IMR-90 (cell line): ENCODE data around the gene CCT7. TPM values are rescaled to one million over a fixed set of nuclear protein-coding genes. Genes with fewer than 3 reads are reported as not detected.
A peak's percentile ranks its signal among the peaks of the same experiment; 100 is the strongest.

Experiments
- ATAC-seq: fragments of 200-7000 bp; cut with Tn5 transposase; 2 replicates; pipeline ENCODE4 v1.9.1; 2020; ENCODE audit warnings: low read depth, mild to moderate bottlenecking, moderate library complexity
- BruUV-seq: library from RNA; stranded (reverse); fragments of 400-500 nt; replicated peaks from 2 replicates; lab custom pipeline; 2021; lab: Mats Ljungman, UMichigan
- CTCF ChIA-PET: fragments of 300-600 bp; formaldehyde crosslinking; extraction: SDS; loops from one replicate; lab custom pipeline; 2021; ENCODE audit warnings: antibody characterized with exemption; lab: Yijun Ruan, JAX
- POLR2A ChIA-PET: fragments of 300-600 bp; sonication (Branson Sonifier 250); formaldehyde crosslinking; loops from one replicate; lab custom pipeline; 2022; ENCODE audit warnings: antibody characterized with exemption; ENCODE audit not compliant: unreplicated experiment; lab: Charles Lee
- DNase-seq: peaks from one replicate; pipeline ENCODE4 v3.0.0; 2013
- H2AFZ ChIP-seq: replicated peaks from 2 replicates; pipeline ENCODE3; 2013; ENCODE audit warnings: low read length, mild to moderate bottlenecking; ENCODE audit not compliant: poor library complexity
- H2AK5ac ChIP-seq: 2 replicates; pipeline ENCODE4 v1.6.1; 2013; ENCODE audit warnings: low read depth, low read length, inconsistent platforms
- H2AK9ac ChIP-seq: replicated peaks from 2 replicates; pipeline ENCODE3; 2013; ENCODE audit warnings: mild to moderate bottlenecking, low read depth, low read length, moderate library complexity; ENCODE audit not compliant: poor library complexity
- H2BK120ac ChIP-seq: 2 replicates; pipeline ENCODE4 v1.6.1; 2013; ENCODE audit warnings: low read depth, low read length, inconsistent platforms
- H2BK15ac ChIP-seq: 3 replicates; pipeline ENCODE4 v1.6.1; 2013; ENCODE audit warnings: low read depth, low read length, inconsistent platforms
- H2BK20ac ChIP-seq: 2 replicates; pipeline ENCODE4 v1.6.1; 2013; ENCODE audit warnings: low read depth, mild to moderate bottlenecking, inconsistent platforms, low read length, moderate library complexity
- H2BK5ac ChIP-seq: 2 replicates; pipeline ENCODE4 v1.6.1; 2013; ENCODE audit warnings: mild to moderate bottlenecking, low read depth, low read length, inconsistent platforms; ENCODE audit not compliant: poor library complexity, severe bottlenecking
- H3K14ac ChIP-seq: replicated peaks from 2 replicates; pipeline ENCODE4 v1.6.1; 2013; ENCODE audit warnings: low read depth, low read length, inconsistent platforms
- H3K18ac ChIP-seq: 2 replicates; pipeline ENCODE4 v1.6.1; 2013; ENCODE audit warnings: low read depth, low read length, control low read depth
- H3K23ac ChIP-seq: 2 replicates; pipeline ENCODE4 v1.6.1; 2013; ENCODE audit warnings: low read depth, low read length, inconsistent platforms
- H3K27ac ChIP-seq: 2 replicates; pipeline ENCODE4 v1.5.1; 2013; ENCODE audit warnings: mild to moderate bottlenecking, control low read depth, low read length; ENCODE audit not compliant: insufficient read depth
- H3K27me3 ChIP-seq: 2 replicates; pipeline ENCODE4 v1.6.1; 2013; ENCODE audit warnings: low read length; ENCODE audit not compliant: control insufficient read depth, insufficient read depth
- H3K36me3 ChIP-seq: 2 replicates; pipeline ENCODE4 v1.6.1; 2013; ENCODE audit warnings: low read length, mixed read lengths; ENCODE audit not compliant: control insufficient read depth, insufficient read depth
- H3K4ac ChIP-seq: 2 replicates; pipeline ENCODE4 v1.6.1; 2013; ENCODE audit warnings: low read depth, low read length, inconsistent platforms
- H3K4me1 ChIP-seq: 2 replicates; pipeline ENCODE4 v1.6.1; 2013; ENCODE audit warnings: low read length, mixed read lengths; ENCODE audit not compliant: control insufficient read depth, insufficient read depth
- H3K4me2 ChIP-seq: 2 replicates; pipeline ENCODE4 v1.6.1; 2013; ENCODE audit warnings: low read depth, mild to moderate bottlenecking, control low read depth, low read length, moderate library complexity
- H3K4me3 ChIP-seq: 2 replicates; pipeline ENCODE4 v1.5.1; 2013; ENCODE audit warnings: low read depth, mild to moderate bottlenecking, control low read depth, low read length, moderate library complexity; ENCODE audit not compliant: insufficient read depth
- H3K56ac ChIP-seq: 2 replicates; pipeline ENCODE4 v1.6.1; 2013; ENCODE audit warnings: low read length, inconsistent platforms; ENCODE audit not compliant: insufficient read depth; ENCODE audit errors: extremely low read depth
- H3K79me1 ChIP-seq, 2 experiments: 2 replicates each; pipeline ENCODE4 v1.6.1; 2013; ENCODE audit warnings: low read length in 2 of 2, inconsistent platforms in 1 of 2, low read depth in 1 of 2
- H3K9ac ChIP-seq: 2 replicates; pipeline ENCODE4 v1.6.1; 2013; ENCODE audit warnings: low read depth, low read length, control low read depth
- H3K9me1 ChIP-seq: 2 replicates; pipeline ENCODE4 v1.6.1; 2013; ENCODE audit warnings: low read length, inconsistent platforms; ENCODE audit not compliant: insufficient read depth
- H3K9me3 ChIP-seq: 2 replicates; pipeline ENCODE4 v1.6.1; 2013; ENCODE audit warnings: low read length; ENCODE audit not compliant: control insufficient read depth, insufficient read depth
- H4K20me1 ChIP-seq: 2 replicates; pipeline ENCODE4 v1.6.1; 2013; ENCODE audit warnings: low read length, inconsistent platforms; ENCODE audit not compliant: insufficient read depth
- H4K5ac ChIP-seq: 2 replicates; pipeline ENCODE4 v1.6.1; 2013; ENCODE audit warnings: mild to moderate bottlenecking, low read depth, low read length, control low read depth
- H4K8ac ChIP-seq, 2 experiments: 2 replicates each; pipeline ENCODE4 v1.6.1; 2013; ENCODE audit warnings: low read depth in 2 of 2, low read length in 2 of 2, control low read depth in 1 of 2, inconsistent platforms in 1 of 2
- H4K91ac ChIP-seq: 2 replicates; pipeline ENCODE4 v1.6.1; 2013; ENCODE audit warnings: low read depth, low read length, inconsistent platforms; ENCODE audit not compliant: insufficient read depth
- MXI1 ChIP-seq: IDR thresholded peaks from 2 replicates; pipeline ENCODE4 v1.6.1; 2012; ENCODE audit warnings: low read depth, mild to moderate bottlenecking, low read length, moderate library complexity, borderline replicate concordance
- RAD21 ChIP-seq: IDR thresholded peaks from 2 replicates; pipeline ENCODE4 v1.6.1; 2012; ENCODE audit warnings: low read length, improper control_type of control experiment
- WGBS, 2 experiments: methylation state at CpG; one replicate each; pipeline versions ENCODE4 v1.1.5 to v1.1.7; 2013; ENCODE audit warnings: missing lambda C conversion rate in 2 of 2; ENCODE audit not compliant: insufficient read length in 1 of 2; ENCODE audit errors: extremely low coverage in 2 of 2; 5-methylcytosine and 5-hydroxymethylcytosine counted together
- dilution Hi-C: fragments of 300-500 bp; cut with HindIII; formaldehyde crosslinking; loops from one replicate; pipeline ENCODE4 v1.14.3; 2018; ENCODE audit warnings: low sequenced_read_pairs; ENCODE audit not compliant: unreplicated experiment
- in situ Hi-C: fragments of 300-500 bp; cut with MboI; formaldehyde crosslinking; loops from 3 replicates; pipeline ENCODE4 v1.14.3; 2019; ENCODE audit warnings: low sequenced_read_pairs, inconsistent platforms, mixed read lengths
- intact Hi-C: fragments of 100-400 bp; cut with micrococcal nuclease; formaldehyde crosslinking; loops from 2 replicates; pipeline ENCODE4 v1.10.0; 2022
- polyA plus RNA-seq, 3 experiments: library from polyadenylated mRNA; depleted of rRNA; stranded (reverse); fragments of >200 nt; gene quantifications; 2 replicates each; pipeline ENCODE4 v1.2.3, GENCODE V29; 2012; ENCODE audit warnings: low replicate concordance in 1 of 3
- total RNA-seq: library from RNA; depleted of rRNA; stranded (reverse); fragments of >200 nt; gene quantifications from 2 replicates; pipeline ENCODE4 v1.2.3, GENCODE V29; 2012

The CCT7 gene
- total and polyA plus RNA-seq, 2 of the 4 experiments (the other 2 are of a cell fraction) = 321 to 575 TPM

GRCh38 chr2:73291093-73291460 is 57.0 kb downstream of the CCT7 start:
- DNase-seq = peak; percentile 46
- no peak overlapping the region for H3K14ac ChIP-seq
- TF ChIP-seq MXI1 (peak; percentile 94), RAD21 (no peak)
- H3K9me1 ChIP-seq = no peaks in the 10 kb centered on the region
- H3K27me3 ChIP-seq = peaks cover 58% of the 10 kb centered on the region
- no TSS peak for BruUV-seq
- H3K23ac ChIP-seq = no peak overlapping the region
- H2AK5ac ChIP-seq = no peak overlapping the region
- H2BK5ac ChIP-seq = no peak overlapping the region
- no peak overlapping the region for H3K4me3 ChIP-seq
- H3K4me2 ChIP-seq = peak overlapping the region; percentile 61
- 2% methylated on average over 7 of the region's 34 CpGs; no CpG with 5 or more reads in 1 of the 2 experiments for WGBS, 2 experiments
- H3K9me3 ChIP-seq = no peaks in the 10 kb centered on the region
- no peak overlapping the region for H2BK15ac ChIP-seq
- in situ Hi-C loops = no loop called here
- H4K8ac ChIP-seq = no peak overlapping the region
- no peak overlapping the region for H2AK9ac ChIP-seq
- H3K79me1 ChIP-seq = no peaks in the 10 kb centered on the region
- dilution Hi-C loops = no loop called here
- no peak overlapping the region for H3K4ac ChIP-seq
- no peaks in the 10 kb centered on the region; the same call in 1 of the 2 replicates for H3K4me1 ChIP-seq
- H4K91ac ChIP-seq = no peak overlapping the region
- H2BK120ac ChIP-seq = no peak overlapping the region
- peak overlapping the region; percentile 71 for H2AFZ ChIP-seq
- peak; percentile 80 for ATAC-seq
- no peak overlapping the region for H2BK20ac ChIP-seq
- no peak overlapping the region for H3K9ac ChIP-seq
- no peak overlapping the region for H3K18ac ChIP-seq
- peaks cover 5% of the 10 kb centered on the region; the same call in 1 of the 2 replicates for H4K20me1 ChIP-seq
- no peak overlapping the region for H3K56ac ChIP-seq
- intact Hi-C loops = no loop called here
- no peaks in the 10 kb centered on the region for H3K36me3 ChIP-seq
- H3K27ac ChIP-seq = no peak overlapping the region
- POLR2A ChIA-PET = no interaction called here
- no peak overlapping the region for H4K5ac ChIP-seq
- CTCF ChIA-PET = no interaction called here
